HepG2 (cell line): ENCODE results near the gene SLC22A7. TPM values are rescaled to one million over a fixed set of nuclear protein-coding genes. Genes with fewer than 3 reads are reported as not detected.

Experiments used
- DMAP1 ChIP-seq: IDR thresholded peaks from 2 replicates; pipeline ENCODE4 v1.6.1; 2016
- ETV6 ChIP-seq: sonication (generic); formaldehyde crosslinking; conservative IDR thresholded peaks from 2 replicates; pipeline ENCODE4 v1.4.0; 2020; ENCODE audit warnings: missing genetic modification reagents
- GATA4 ChIP-seq: sonication (generic); IDR thresholded peaks from 2 replicates; pipeline ENCODE4 v1.6.1; 2016; ENCODE audit warnings: antibody characterized with exemption, low read depth, borderline replicate concordance
- MED13 ChIP-seq: sonication (generic); formaldehyde crosslinking; IDR thresholded peaks from 2 replicates; pipeline ENCODE4 v1.5.0; 2020; ENCODE audit warnings: missing genetic modification reagents
- MIXL1 ChIP-seq: IDR thresholded peaks from 2 replicates; pipeline ENCODE4 v1.6.1; 2016
- NFYB ChIP-seq: sonication (generic); formaldehyde crosslinking; IDR thresholded peaks from 2 replicates; pipeline ENCODE4 v1.4.0; 2020; ENCODE audit warnings: missing genetic modification reagents
- PHF8 ChIP-seq: sonication (generic); formaldehyde crosslinking; IDR thresholded peaks from 2 replicates; pipeline ENCODE4 v1.5.0; 2020; ENCODE audit warnings: missing genetic modification reagents
- RFX3 ChIP-seq: IDR thresholded peaks from 2 replicates; pipeline ENCODE4 v1.6.1; 2016; ENCODE audit warnings: missing biosample characterization, missing genetic modification reagents
- TEAD2 ChIP-seq: sonication (generic); formaldehyde crosslinking; IDR thresholded peaks from 2 replicates; pipeline ENCODE4 v1.9.0; 2021; ENCODE audit warnings: missing genetic modification reagents
- THAP11 ChIP-seq: IDR thresholded peaks from 2 replicates; pipeline ENCODE4 v1.6.1; 2016; ENCODE audit warnings: missing biosample characterization, missing genetic modification reagents
- ZFP90 ChIP-seq: sonication (generic); formaldehyde crosslinking; IDR thresholded peaks from 2 replicates; pipeline ENCODE4 v1.8.0; 2022; ENCODE audit warnings: missing genetic modification reagents, mild to moderate bottlenecking, inconsistent platforms, borderline replicate concordance
- ZNF232 ChIP-seq: sonication (generic); formaldehyde crosslinking; IDR thresholded peaks from 2 replicates; pipeline ENCODE4 v1.4.0; 2020; ENCODE audit warnings: missing genetic modification reagents, borderline replicate concordance
- ZNF343 ChIP-seq: sonication (generic); formaldehyde crosslinking; IDR thresholded peaks from 2 replicates; pipeline ENCODE4 v1.4.0; 2020; ENCODE audit warnings: mild to moderate bottlenecking, missing genetic modification reagents
- ZNF354B ChIP-seq: sonication (generic); formaldehyde crosslinking; IDR thresholded peaks from 2 replicates; pipeline ENCODE4 v1.8.0; 2022; ENCODE audit warnings: mild to moderate bottlenecking, missing genetic modification reagents
- ZNF431 ChIP-seq: sonication (generic); formaldehyde crosslinking; IDR thresholded peaks from 2 replicates; pipeline ENCODE4 v1.9.0; 2022; ENCODE audit warnings: missing genetic modification reagents, low read depth, mild to moderate bottlenecking, borderline replicate concordance
- ZNF562 ChIP-seq: sonication (generic); formaldehyde crosslinking; IDR thresholded peaks from 2 replicates; pipeline ENCODE4 v1.8.0; 2022; ENCODE audit warnings: missing genetic modification reagents, borderline replicate concordance
- ZSCAN21 ChIP-seq: sonication (generic); formaldehyde crosslinking; IDR thresholded peaks from 2 replicates; pipeline ENCODE4 v1.8.0; 2022; ENCODE audit warnings: mild to moderate bottlenecking, missing genetic modification reagents, moderate library complexity, borderline replicate concordance
- polyA plus RNA-seq, 8 experiments: library from polyadenylated mRNA; depleted of rRNA in 3 of 8; stranded (reverse) in 7 of 8; unstranded in 1 of 8; fragments of >200 nt; fragmentation: Illumina TruSeq in 4 of 8; extraction: Trizol in 4 of 8; gene quantifications; 2 replicates each; pipeline versions ENCODE4 v1.2.1 to v1.2.3, GENCODE V29; 2011 to 2016; ENCODE audit warnings: low read depth in 4 of 8, missing spikeins in 1 of 8, mixed read lengths in 1 of 8; ENCODE audit not compliant: insufficient read depth in 1 of 8
- total RNA-seq, 5 experiments: library from RNA; depleted of rRNA; stranded (reverse); fragments of >200 nt; fragmentation: Illumina TruSeq; extraction: Trizol; gene quantifications; 2 replicates each; pipeline ENCODE4 v1.2.3, GENCODE V29; 2016; ENCODE audit warnings: low read depth in 1 of 5
- TF ChIP-seq, protein P1 (sequence below): sonication (generic); formaldehyde crosslinking; IDR thresholded peaks from 2 replicates; pipeline ENCODE4 v1.4.0; 2020; ENCODE audit warnings: mild to moderate bottlenecking, missing genetic modification reagents
- TF ChIP-seq, protein P2 (sequence below): sonication (generic); formaldehyde crosslinking; IDR thresholded peaks from 2 replicates; pipeline ENCODE4 v1.4.0; 2020; ENCODE audit warnings: mild to moderate bottlenecking, missing genetic modification reagents
- TF ChIP-seq, protein P3 (sequence below): sonication (generic); formaldehyde crosslinking; IDR thresholded peaks from 2 replicates; pipeline ENCODE4 v1.4.0; 2020; ENCODE audit warnings: missing genetic modification reagents, borderline replicate concordance

The SLC22A7 gene
- total and polyA plus RNA-seq, 2 of the 13 experiments (the other 11 are each of a cell fraction or from before 2014, with no cell fraction given) = 5.3 to 22.6 TPM

DNA sequence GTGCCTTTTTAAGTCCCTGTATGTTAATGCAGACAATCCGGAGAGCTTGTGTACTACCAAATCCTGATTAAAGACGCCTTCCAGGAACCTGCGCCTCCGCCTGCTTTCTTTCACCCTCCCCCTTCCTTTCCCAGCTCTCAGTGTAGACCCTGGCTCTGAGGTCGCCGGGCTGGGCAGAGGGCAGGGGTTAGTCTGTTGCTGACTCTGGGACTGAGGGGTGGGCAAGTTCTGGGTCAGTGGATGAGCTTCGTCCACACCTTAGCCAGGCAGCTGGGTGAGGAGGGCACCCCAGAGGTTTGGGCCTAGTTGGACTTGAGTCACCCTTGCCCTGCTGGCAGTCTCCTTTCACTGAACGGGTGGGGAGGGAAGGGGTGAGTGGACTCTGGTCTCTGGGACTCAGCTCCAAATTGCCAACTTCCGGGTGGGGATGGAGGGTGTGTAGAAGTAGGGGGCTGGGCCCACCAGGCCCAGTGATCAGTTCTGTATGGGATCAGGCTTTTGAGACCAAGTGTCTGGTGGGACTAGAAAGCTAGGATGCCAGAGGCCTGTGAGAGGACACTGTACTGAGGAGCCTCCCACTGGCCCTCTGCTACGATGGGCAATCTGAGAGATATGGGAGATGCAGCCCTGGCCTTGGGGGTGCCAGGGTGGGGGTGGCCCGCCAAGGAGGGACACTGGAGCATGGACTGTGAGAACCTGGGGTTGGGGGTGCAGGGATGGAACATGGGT is 21.3 kb upstream of the SLC22A7 start (continued):
- TF ChIP-seq, protein P1, sequence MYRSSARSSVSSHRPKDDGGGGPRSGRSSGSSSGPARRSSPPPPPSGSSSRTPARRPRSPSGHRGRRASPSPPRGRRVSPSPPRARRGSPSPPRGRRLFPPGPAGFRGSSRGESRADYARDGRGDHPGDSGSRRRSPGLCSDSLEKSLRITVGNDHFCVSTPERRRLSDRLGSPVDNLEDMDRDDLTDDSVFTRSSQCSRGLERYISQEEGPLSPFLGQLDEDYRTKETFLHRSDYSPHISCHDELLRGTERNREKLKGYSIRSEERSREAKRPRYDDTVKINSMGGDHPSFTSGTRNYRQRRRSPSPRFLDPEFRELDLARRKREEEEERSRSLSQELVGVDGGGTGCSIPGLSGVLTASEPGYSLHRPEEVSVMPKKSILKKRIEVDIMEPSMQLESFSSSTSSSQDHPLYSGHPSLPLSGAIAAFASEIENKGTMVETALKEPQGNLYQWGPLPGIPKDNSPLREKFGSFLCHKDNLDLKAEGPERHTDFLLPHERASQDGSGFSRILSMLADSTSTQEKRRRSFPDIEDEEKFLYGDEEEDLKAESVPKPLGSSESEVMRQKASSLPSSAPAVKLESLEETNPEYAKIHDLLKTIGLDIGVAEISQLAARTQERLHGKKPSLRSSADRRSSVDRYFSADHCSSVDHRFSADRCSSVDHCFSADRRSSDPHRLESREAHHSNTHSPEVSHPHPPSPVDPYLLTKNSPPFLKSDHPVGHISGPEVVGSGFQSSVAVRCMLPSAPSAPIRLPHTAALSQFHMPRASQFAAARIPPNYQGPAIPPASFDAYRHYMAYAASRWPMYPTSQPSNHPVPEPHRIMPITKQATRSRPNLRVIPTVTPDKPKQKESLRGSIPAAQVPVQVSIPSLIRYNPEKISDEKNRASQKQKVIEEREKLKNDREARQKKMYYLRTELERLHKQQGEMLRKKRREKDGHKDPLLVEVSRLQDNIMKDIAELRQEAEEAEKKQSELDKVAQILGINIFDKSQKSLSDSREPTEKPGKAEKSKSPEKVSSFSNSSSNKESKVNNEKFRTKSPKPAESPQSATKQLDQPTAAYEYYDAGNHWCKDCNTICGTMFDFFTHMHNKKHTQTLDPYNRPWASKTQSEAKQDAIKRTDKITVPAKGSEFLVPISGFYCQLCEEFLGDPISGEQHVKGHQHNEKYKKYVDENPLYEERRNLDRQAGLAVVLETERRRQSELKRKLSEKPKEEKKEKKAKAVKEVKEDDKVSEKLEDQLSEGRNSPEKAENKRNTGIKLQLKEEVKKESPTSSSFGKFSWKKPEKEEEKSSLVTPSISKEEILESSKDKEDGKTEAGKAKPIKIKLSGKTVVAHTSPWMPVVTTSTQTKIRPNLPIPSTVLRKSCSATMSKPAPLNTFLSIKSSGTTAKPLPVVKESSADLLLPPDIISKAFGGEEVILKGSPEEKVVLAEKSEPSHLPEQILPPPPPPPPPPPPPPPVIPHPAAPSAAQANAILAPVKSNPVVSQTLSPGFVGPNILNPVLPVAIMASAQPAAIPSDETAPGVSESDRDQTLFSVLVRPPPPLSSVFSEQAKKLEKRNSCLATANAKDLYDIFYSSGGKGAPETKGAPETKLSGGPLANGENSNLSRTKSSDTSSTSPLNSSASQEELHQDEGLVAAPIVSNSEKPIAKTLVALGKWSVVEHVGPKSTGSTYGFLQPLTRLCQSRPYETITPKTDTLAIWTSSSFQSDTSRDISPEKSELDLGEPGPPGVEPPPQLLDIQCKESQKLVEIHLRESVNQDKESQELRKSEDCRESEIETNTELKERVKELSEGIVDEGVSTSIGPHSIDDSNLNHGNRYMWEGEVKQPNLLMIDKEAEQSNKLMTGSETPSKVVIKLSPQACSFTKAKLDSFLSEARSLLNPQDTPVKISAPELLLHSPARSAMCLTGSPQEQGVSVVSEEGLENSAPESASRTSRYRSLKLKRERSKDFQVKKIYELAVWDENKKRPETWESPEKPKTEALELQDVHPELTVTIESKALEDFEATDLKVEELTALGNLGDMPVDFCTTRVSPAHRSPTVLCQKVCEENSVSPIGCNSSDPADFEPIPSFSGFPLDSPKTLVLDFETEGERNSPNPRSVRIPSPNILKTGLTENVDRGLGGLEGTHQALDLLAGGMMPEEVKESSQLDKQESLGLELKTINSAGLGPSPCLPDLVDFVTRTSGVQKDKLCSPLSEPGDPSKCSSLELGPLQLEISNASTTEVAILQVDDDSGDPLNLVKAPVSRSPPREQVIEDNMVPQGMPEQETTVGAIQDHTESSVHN (CRISPR knock-in tag) = no peak
- TF ChIP-seq MED13 (CRISPR knock-in tag) (no peak), RFX3 (CRISPR knock-in tag) (no peak), ZSCAN21 (CRISPR knock-in tag) (no peak; the same call in 1 of the 2 replicates), DMAP1 (CRISPR knock-in tag) (peak; percentile 65; the same call in 1 of the 2 replicates), ZFP90 (CRISPR knock-in tag) (no peak), MIXL1 (CRISPR knock-in tag) (peak; percentile 91), ETV6 (CRISPR knock-in tag) (peak; percentile 36; the same call in 1 of the 2 replicates), TEAD2 (CRISPR knock-in tag) (no peak), PHF8 (CRISPR knock-in tag) (peak; percentile 64; the same call in 1 of the 2 replicates), ZNF431 (CRISPR knock-in tag) (no peak), THAP11 (CRISPR knock-in tag) (peak; percentile 46; the same call in 1 of the 2 replicates), ZNF354B (CRISPR knock-in tag) (no peak), ZNF232 (no peak), GATA4 (no peak), NFYB (CRISPR knock-in tag) (no peak; the same call in 1 of the 2 replicates), ZNF343 (no peak; the same call in 1 of the 2 replicates), ZNF562 (no peak)
- TF ChIP-seq, protein P2, sequence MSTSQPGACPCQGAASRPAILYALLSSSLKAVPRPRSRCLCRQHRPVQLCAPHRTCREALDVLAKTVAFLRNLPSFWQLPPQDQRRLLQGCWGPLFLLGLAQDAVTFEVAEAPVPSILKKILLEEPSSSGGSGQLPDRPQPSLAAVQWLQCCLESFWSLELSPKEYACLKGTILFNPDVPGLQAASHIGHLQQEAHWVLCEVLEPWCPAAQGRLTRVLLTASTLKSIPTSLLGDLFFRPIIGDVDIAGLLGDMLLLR = 0 out of 2 replicates have a peak, but pooled peaks have one; percentile 17
- TF ChIP-seq, protein P3, sequence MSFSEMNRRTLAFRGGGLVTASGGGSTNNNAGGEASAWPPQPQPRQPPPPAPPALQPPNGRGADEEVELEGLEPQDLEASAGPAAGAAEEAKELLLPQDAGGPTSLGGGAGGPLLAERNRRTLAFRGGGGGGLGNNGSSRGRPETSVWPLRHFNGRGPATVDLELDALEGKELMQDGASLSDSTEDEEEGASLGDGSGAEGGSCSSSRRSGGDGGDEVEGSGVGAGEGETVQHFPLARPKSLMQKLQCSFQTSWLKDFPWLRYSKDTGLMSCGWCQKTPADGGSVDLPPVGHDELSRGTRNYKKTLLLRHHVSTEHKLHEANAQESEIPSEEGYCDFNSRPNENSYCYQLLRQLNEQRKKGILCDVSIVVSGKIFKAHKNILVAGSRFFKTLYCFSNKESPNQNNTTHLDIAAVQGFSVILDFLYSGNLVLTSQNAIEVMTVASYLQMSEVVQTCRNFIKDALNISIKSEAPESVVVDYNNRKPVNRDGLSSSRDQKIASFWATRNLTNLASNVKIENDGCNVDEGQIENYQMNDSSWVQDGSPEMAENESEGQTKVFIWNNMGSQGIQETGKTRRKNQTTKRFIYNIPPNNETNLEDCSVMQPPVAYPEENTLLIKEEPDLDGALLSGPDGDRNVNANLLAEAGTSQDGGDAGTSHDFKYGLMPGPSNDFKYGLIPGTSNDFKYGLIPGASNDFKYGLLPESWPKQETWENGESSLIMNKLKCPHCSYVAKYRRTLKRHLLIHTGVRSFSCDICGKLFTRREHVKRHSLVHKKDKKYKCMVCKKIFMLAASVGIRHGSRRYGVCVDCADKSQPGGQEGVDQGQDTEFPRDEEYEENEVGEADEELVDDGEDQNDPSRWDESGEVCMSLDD (CRISPR knock-in tag) = no peak
